B cell (primary cell): ENCODE measurements around the gene ARHGEF17.

Experiments
- EZH2 ChIP-seq: IDR thresholded peaks from 2 replicates; pipeline ENCODE4 v1.6.1; 2012; ENCODE audit warnings: borderline replicate concordance, low read depth, mild to moderate bottlenecking, moderate library complexity, low read length; ENCODE audit not compliant: insufficient read depth, poor library complexity, severe bottlenecking
- TF ChIP-seq, protein P1 (sequence below): fragments of 200-600 bp; IDR thresholded peaks from one replicate; pipeline ENCODE4 v1.8.0; 2022; ENCODE audit warnings: antibody characterized with exemption, mild to moderate bottlenecking

DNA sequence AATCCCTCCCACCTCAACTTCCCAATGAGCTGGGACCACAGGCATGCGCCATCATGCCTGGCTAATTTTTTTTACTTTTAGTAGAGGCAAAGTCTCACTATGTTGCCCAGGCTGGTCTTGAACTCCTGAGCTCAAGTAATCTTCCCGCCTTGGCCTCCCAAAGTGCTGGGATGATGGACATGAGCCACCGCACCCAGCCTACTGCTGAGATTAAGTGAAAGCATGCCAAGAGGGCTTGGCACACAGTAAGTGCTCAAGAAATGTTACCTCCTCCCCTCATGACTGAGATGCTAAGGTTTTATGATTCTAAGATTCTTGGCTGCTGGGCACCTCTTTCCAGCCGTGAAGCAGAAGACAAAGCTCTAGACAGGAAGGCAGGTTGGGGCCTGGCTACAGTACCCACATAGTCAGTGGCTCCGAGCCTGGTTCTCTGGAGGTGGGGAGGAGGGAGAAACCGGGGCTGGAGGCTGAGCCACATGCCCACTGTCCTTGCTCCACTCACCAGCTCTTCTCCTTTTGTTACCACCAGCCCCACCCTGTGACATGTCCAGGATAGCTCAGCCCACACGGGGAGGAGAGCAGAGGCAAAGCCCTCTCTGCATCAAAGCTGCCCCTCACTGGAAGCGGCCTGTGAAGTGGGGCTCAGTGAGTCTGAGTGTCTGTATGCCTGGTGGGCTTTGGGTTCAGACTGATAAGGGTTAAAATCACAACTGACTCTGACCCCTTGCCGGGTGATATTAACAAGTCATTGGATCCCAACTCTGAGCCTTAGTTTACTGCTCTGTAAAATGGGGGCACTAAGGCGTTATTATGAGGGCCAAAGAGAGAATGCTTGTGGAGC, 12.9 kb downstream of the ARHGEF17 start:
- TF ChIP-seq, protein P1, sequence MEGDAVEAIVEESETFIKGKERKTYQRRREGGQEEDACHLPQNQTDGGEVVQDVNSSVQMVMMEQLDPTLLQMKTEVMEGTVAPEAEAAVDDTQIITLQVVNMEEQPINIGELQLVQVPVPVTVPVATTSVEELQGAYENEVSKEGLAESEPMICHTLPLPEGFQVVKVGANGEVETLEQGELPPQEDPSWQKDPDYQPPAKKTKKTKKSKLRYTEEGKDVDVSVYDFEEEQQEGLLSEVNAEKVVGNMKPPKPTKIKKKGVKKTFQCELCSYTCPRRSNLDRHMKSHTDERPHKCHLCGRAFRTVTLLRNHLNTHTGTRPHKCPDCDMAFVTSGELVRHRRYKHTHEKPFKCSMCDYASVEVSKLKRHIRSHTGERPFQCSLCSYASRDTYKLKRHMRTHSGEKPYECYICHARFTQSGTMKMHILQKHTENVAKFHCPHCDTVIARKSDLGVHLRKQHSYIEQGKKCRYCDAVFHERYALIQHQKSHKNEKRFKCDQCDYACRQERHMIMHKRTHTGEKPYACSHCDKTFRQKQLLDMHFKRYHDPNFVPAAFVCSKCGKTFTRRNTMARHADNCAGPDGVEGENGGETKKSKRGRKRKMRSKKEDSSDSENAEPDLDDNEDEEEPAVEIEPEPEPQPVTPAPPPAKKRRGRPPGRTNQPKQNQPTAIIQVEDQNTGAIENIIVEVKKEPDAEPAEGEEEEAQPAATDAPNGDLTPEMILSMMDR, result no peak
- TF ChIP-seq EZH2, result no peak
